Neural crest cell (in vitro differentiated cells): ENCODE data around the gene ACAA2. TPM values are rescaled to one million over a fixed set of nuclear protein-coding genes. Genes with fewer than 3 reads are reported as not detected.

Source experiments
- DNase-seq: peaks from one replicate; pipeline ENCODE4 v3.0.0; 2021; ENCODE audit warnings: low read depth, mixed read lengths, low spot score
- H3K27ac Mint-ChIP-seq: one replicate; pipeline ENCODE4 v1.8.0; 2021; ENCODE audit warnings: mild to moderate bottlenecking, mixed read lengths; ENCODE audit not compliant: unreplicated experiment
- H3K27me3 Mint-ChIP-seq: 2 replicates; pipeline ENCODE4 v1.8.0; 2021; ENCODE audit warnings: low read depth, mild to moderate bottlenecking, mixed read lengths
- H3K36me3 Mint-ChIP-seq: 2 replicates; pipeline ENCODE4 v1.8.0; 2021; ENCODE audit warnings: low read depth, mild to moderate bottlenecking, mixed read lengths
- H3K4me1 Mint-ChIP-seq: 2 replicates; pipeline ENCODE4 v1.8.0; 2021; ENCODE audit warnings: mixed read lengths
- H3K4me3 Mint-ChIP-seq: one replicate; pipeline ENCODE4 v1.8.0; 2021; ENCODE audit warnings: mild to moderate bottlenecking, mixed read lengths
- H3K9me3 Mint-ChIP-seq: 2 replicates; pipeline ENCODE4 v1.8.0; 2021; ENCODE audit warnings: mixed read lengths
- CTCF ChIP-seq: fragments of 200-600 bp; sonication (generic); conservative IDR thresholded peaks from 2 replicates; pipeline ENCODE4 v1.5.0; 2021; ENCODE audit warnings: antibody characterized with exemption, mild to moderate bottlenecking
- total RNA-seq: library from RNA; stranded (reverse); gene quantifications from 2 replicates; pipeline ENCODE4 v1.2.1, GENCODE V29; 2021

Gene ACAA2
- total RNA-seq, 1 donor from 2014 or later, result 67.5 TPM

GRCh38 chr18:49767111-49768050 lies 46.0 kb downstream of the ACAA2 start:
- H3K4me3 Mint-ChIP-seq, result no peak overlapping the region
- no peaks in the 10 kb centered on the region for H3K9me3 Mint-ChIP-seq
- no peaks in the 10 kb centered on the region for H3K36me3 Mint-ChIP-seq
- DNase-seq, result no peak
- no peak overlapping the region for H3K27ac Mint-ChIP-seq
- H3K4me1 Mint-ChIP-seq, result no peaks in the 10 kb centered on the region
- no peaks in the 10 kb centered on the region for H3K27me3 Mint-ChIP-seq
- no peak for TF ChIP-seq CTCF

GRCh38 chr18:49766646-49767045 lies 46.7 kb downstream of the ACAA2 start:
- no peaks in the 10 kb centered on the region for H3K36me3 Mint-ChIP-seq
- H3K9me3 Mint-ChIP-seq, result no peaks in the 10 kb centered on the region
- no peak for DNase-seq
- no peak for TF ChIP-seq CTCF
- no peaks in the 10 kb centered on the region for H3K27me3 Mint-ChIP-seq
- no peak overlapping the region for H3K27ac Mint-ChIP-seq
- no peak overlapping the region for H3K4me3 Mint-ChIP-seq
- no peaks in the 10 kb centered on the region for H3K4me1 Mint-ChIP-seq

- Mint-ChIP-seq H3K36me3 (no peaks in the 10 kb centered on the region), H3K4me1 (no peaks in the 10 kb centered on the region), H3K9me3 (no peaks in the 10 kb centered on the region), H3K4me3 (no peak overlapping the region), H3K27me3 (no peaks in the 10 kb centered on the region), H3K27ac (no peak overlapping the region)
- no peak for TF ChIP-seq CTCF
- no peak for DNase-seq
Measured at GRCh38 chr18:49764032-49764431, 49.3 kb downstream of the ACAA2 start.

- TF ChIP-seq CTCF, result no peak
- Mint-ChIP-seq H3K27ac (no peak overlapping the region), H3K27me3 (no peaks in the 10 kb centered on the region), H3K4me1 (no peaks in the 10 kb centered on the region), H3K9me3 (no peaks in the 10 kb centered on the region), H3K36me3 (no peaks in the 10 kb centered on the region), H3K4me3 (no peak overlapping the region)
- DNase-seq, result no peak
Measured at GRCh38 chr18:49763590-49763989, 49.7 kb downstream of the ACAA2 start.

GRCh38 chr18:49762191-49763077 lies 50.9 kb downstream of the ACAA2 start:
- no peak for DNase-seq
- Mint-ChIP-seq H3K27me3 (no peaks in the 10 kb centered on the region), H3K36me3 (no peaks in the 10 kb centered on the region), H3K27ac (no peak overlapping the region), H3K4me3 (no peak overlapping the region), H3K4me1 (peaks cover 5% of the 10 kb centered on the region), H3K9me3 (no peaks in the 10 kb centered on the region)
- no peak for TF ChIP-seq CTCF
